CD4-positive, alpha-beta T cell treated with Interleukin-6 at 100 ng/mL for 8 hours (primary cell): ENCODE data around the gene SMCHD1.
"Not testable (repeated sequence)": the region's sequence is repeated elsewhere in the genome, so short reads cannot be mapped to it uniquely, and the experiment has no call there.

ENCODE experiments used
- DNase-seq: peaks from one replicate; pipeline ENCODE4 v3.0.0-alpha.2; 2020; ENCODE audit warnings: mixed read lengths, low spot score

SMCHD1 gene

GRCh38 chr18:2716394-2717326 is 61.1 kb downstream of the SMCHD1 start:
- DNase-seq = no peak

- no peak for DNase-seq
Observed at GRCh38 chr18:2717407-2717806, 61.9 kb downstream of the SMCHD1 start.

- no peak for DNase-seq
Observed at GRCh38 chr18:2719040-2719439, 63.5 kb downstream of the SMCHD1 start.

GRCh38 chr18:2723207-2723606 is 67.7 kb downstream of the SMCHD1 start:
- DNase-seq = no peak

GRCh38 chr18:2729757-2730156 is 74.2 kb downstream of the SMCHD1 start:
- no peak for DNase-seq

GRCh38 chr18:2736823-2737222 is 81.3 kb downstream of the SMCHD1 start:
- DNase-seq = no peak

GRCh38 chr18:2740082-2740481 is 84.6 kb downstream of the SMCHD1 start:
- not testable (repeated sequence) for DNase-seq

- no peak for DNase-seq
Observed at GRCh38 chr18:2746274-2746673, 90.7 kb downstream of the SMCHD1 start.

- DNase-seq = no peak
Observed at GRCh38 chr18:2758309-2758708, 102.8 kb downstream of the SMCHD1 start.

GRCh38 chr18:2774669-2775068 is 119.1 kb downstream of the SMCHD1 start:
- no peak for DNase-seq

- DNase-seq = no peak
Observed at GRCh38 chr18:2776601-2777000, 121.1 kb downstream of the SMCHD1 start.

GRCh38 chr18:2777241-2777640 is 121.7 kb downstream of the SMCHD1 start:
- no peak for DNase-seq

- DNase-seq = no peak
Observed at GRCh38 chr18:2780750-2781149, 125.2 kb downstream of the SMCHD1 start.

GRCh38 chr18:2787225-2787624 is 131.7 kb downstream of the SMCHD1 start:
- no peak for DNase-seq

- DNase-seq = no peak
Observed at GRCh38 chr18:2792395-2792794, 136.9 kb downstream of the SMCHD1 start.

- no peak for DNase-seq
Observed at GRCh38 chr18:2794159-2794558, 138.6 kb downstream of the SMCHD1 start.

GRCh38 chr18:2797951-2798350 is 142.4 kb downstream of the SMCHD1 start:
- no peak for DNase-seq

- DNase-seq = no peak
Observed at GRCh38 chr18:2799369-2799768, 143.8 kb downstream of the SMCHD1 start.

GRCh38 chr18:2805970-2806943 is 150.7 kb downstream of the SMCHD1 start:
- no peak for DNase-seq

- not testable (repeated sequence) for DNase-seq
Observed at GRCh38 chr18:2808640-2809039, 153.1 kb downstream of the SMCHD1 start.

GRCh38 chr18:2809666-2810183 is 154.2 kb downstream of the SMCHD1 start:
- not testable (repeated sequence) for DNase-seq

- DNase-seq = no peak
Observed at GRCh38 chr18:2811416-2811815, 155.9 kb downstream of the SMCHD1 start.
